AG09319 (cell line): ENCODE data around the gene PTPRZ1.

Experiments
- DNase-seq: peaks from one replicate; pipeline ENCODE4 v3.0.0-alpha.2; 2010; ENCODE audit warnings: low read depth; ENCODE audit errors: extremely low read depth
- CTCF ChIP-seq: IDR thresholded peaks from 2 replicates; pipeline ENCODE4 v1.5.1; 2011; ENCODE audit warnings: low read depth, mild to moderate bottlenecking, inconsistent platforms, low read length, moderate library complexity

Gene PTPRZ1

GRCh38 chr7:121847041-121847440 is 25.9 kb upstream of the PTPRZ1 start:
- DNase-seq, result no peak
- no peak for TF ChIP-seq CTCF

- no peak for DNase-seq
- no peak for TF ChIP-seq CTCF
Measured at GRCh38 chr7:121853307-121853706, 19.7 kb upstream of the PTPRZ1 start.

- DNase-seq, result no peak
- no peak for TF ChIP-seq CTCF
Measured at GRCh38 chr7:121860953-121861352, 12.0 kb upstream of the PTPRZ1 start.

- TF ChIP-seq CTCF, result no peak
- DNase-seq, result no peak
Measured at GRCh38 chr7:121862591-121862990, 10.4 kb upstream of the PTPRZ1 start.

- no peak for DNase-seq
- no peak for TF ChIP-seq CTCF
Measured at GRCh38 chr7:121871188-121871587, 1.8 kb upstream of the PTPRZ1 start.

GRCh38 chr7:121873289-121874194 is 581 bp downstream of the PTPRZ1 start:
- no peak for TF ChIP-seq CTCF
- no peak for DNase-seq

GRCh38 chr7:121874298-121874697 is 1.3 kb downstream of the PTPRZ1 start:
- TF ChIP-seq CTCF, result no peak; the same call in 1 of the 2 replicates
- no peak for DNase-seq
